Type B pancreatic cell (in vitro differentiated cells): Measurements from ENCODE around the gene EDN2. TPM values are rescaled to one million over a fixed set of nuclear protein-coding genes. Genes with fewer than 3 reads are reported as not detected.

Source experiments
- DNase-seq: peaks from one replicate; pipeline ENCODE4 v3.0.0; 2021; ENCODE audit warnings: mixed read lengths; ENCODE audit not compliant: unreplicated experiment; ENCODE audit errors: extremely low spot score
- H3K27ac Mint-ChIP-seq: 2 replicates; pipeline ENCODE4 v1.8.0; 2021; ENCODE audit warnings: mild to moderate bottlenecking, mixed read lengths
- H3K27me3 Mint-ChIP-seq: 2 replicates; pipeline ENCODE4 v1.8.0; 2021; ENCODE audit warnings: mixed read lengths
- H3K36me3 Mint-ChIP-seq: 2 replicates; pipeline ENCODE4 v1.8.0; 2021; ENCODE audit warnings: mixed read lengths
- H3K4me1 Mint-ChIP-seq: one replicate; pipeline ENCODE4 v1.8.0; 2021; ENCODE audit warnings: mixed read lengths; ENCODE audit not compliant: unreplicated experiment
- H3K4me3 Mint-ChIP-seq: 2 replicates; pipeline ENCODE4 v1.8.0; 2021; ENCODE audit warnings: mild to moderate bottlenecking, mixed read lengths
- H3K9me3 Mint-ChIP-seq: 2 replicates; pipeline ENCODE4 v1.8.0; 2021; ENCODE audit warnings: mixed read lengths
- CTCF ChIP-seq: fragments of 200-600 bp; sonication (generic); conservative IDR thresholded peaks from 2 replicates; pipeline ENCODE4 v1.5.0; 2021; ENCODE audit warnings: antibody characterized with exemption, mild to moderate bottlenecking
- total RNA-seq: library from RNA; stranded (reverse); gene quantifications from 2 replicates; pipeline ENCODE4 v1.2.1, GENCODE V29; 2021; ENCODE audit warnings: low replicate concordance

EDN2 gene
- total RNA-seq, 1 donor from 2014 or later, result 0.24 TPM

GRCh38 chr1:41493117-41493536, 8.6 kb upstream of the EDN2 start:
- Mint-ChIP-seq H3K4me1 (peaks cover 11% of the 10 kb centered on the region), H3K27me3 (no peaks in the 10 kb centered on the region), H3K9me3 (peaks cover 5% of the 10 kb centered on the region), H3K4me3 (no peak overlapping the region), H3K27ac (peak overlapping the region; percentile 41), H3K36me3 (no peaks in the 10 kb centered on the region)
- no peak for DNase-seq
- no peak for TF ChIP-seq CTCF

- H3K4me3 Mint-ChIP-seq, result no peak overlapping the region
- peak; percentile 70 for TF ChIP-seq CTCF
- H3K4me1 Mint-ChIP-seq, result peaks cover 14% of the 10 kb centered on the region
- H3K36me3 Mint-ChIP-seq, result no peaks in the 10 kb centered on the region
- DNase-seq, result no peak
- no peaks in the 10 kb centered on the region for H3K27me3 Mint-ChIP-seq
- no peak overlapping the region for H3K27ac Mint-ChIP-seq
- peaks cover 5% of the 10 kb centered on the region for H3K9me3 Mint-ChIP-seq
These were observed 7.9 kb upstream of the EDN2 start for GRCh38 chr1:41492341-41492848.

- peaks cover 24% of the 10 kb centered on the region for H3K4me1 Mint-ChIP-seq
- H3K4me3 Mint-ChIP-seq, result no peak overlapping the region
- DNase-seq, result no peak
- H3K9me3 Mint-ChIP-seq, result peaks cover 5% of the 10 kb centered on the region
- no peaks in the 10 kb centered on the region for H3K27me3 Mint-ChIP-seq
- no peak for TF ChIP-seq CTCF
- no peak overlapping the region for H3K27ac Mint-ChIP-seq
- H3K36me3 Mint-ChIP-seq, result no peaks in the 10 kb centered on the region
These were observed 6.4 kb upstream of the EDN2 start for GRCh38 chr1:41490911-41491310.

- peaks cover 27% of the 10 kb centered on the region for H3K4me1 Mint-ChIP-seq
- H3K9me3 Mint-ChIP-seq, result peaks cover 5% of the 10 kb centered on the region
- no peak for TF ChIP-seq CTCF
- no peak overlapping the region for H3K27ac Mint-ChIP-seq
- H3K36me3 Mint-ChIP-seq, result no peaks in the 10 kb centered on the region
- no peak for DNase-seq
- no peaks in the 10 kb centered on the region for H3K27me3 Mint-ChIP-seq
- H3K4me3 Mint-ChIP-seq, result no peak overlapping the region
These were observed 5.1 kb upstream of the EDN2 start for GRCh38 chr1:41489561-41489960.

GRCh38 chr1:41488040-41488951, 3.8 kb upstream of the EDN2 start:
- Mint-ChIP-seq H3K4me1 (peaks cover 35% of the 10 kb centered on the region), H3K27me3 (no peaks in the 10 kb centered on the region), H3K9me3 (peaks cover 5% of the 10 kb centered on the region), H3K27ac (peak overlapping the region; percentile 6), H3K4me3 (no peak overlapping the region), H3K36me3 (no peaks in the 10 kb centered on the region)
- no peak for TF ChIP-seq CTCF
- DNase-seq, result no peak
